CD14-positive monocyte (primary cell): ENCODE results near the gene SRMS. TPM values are rescaled to one million over a fixed set of nuclear protein-coding genes. Genes with fewer than 3 reads are reported as not detected.

Experiments used
- DNase-seq, 3 donors: peaks; one replicate each; pipeline ENCODE4 v3.0.0-alpha.2; 2011 to 2022
- H2AFZ ChIP-seq: 2 replicates; pipeline ENCODE4 v1.6.0; 2012; ENCODE audit warnings: mild to moderate bottlenecking, low read depth, low read length, inconsistent platforms; ENCODE audit not compliant: insufficient read depth, poor library complexity, severe bottlenecking
- H3K27ac ChIP-seq, 2 donors: 1 replicate in 1 of 2; 2 replicates in 1 of 2; pipeline ENCODE4 v1.5.1; 2012 to 2013; ENCODE audit warnings: low read length in 2 of 2, control low read depth in 1 of 2, inconsistent platforms in 1 of 2, low read depth in 1 of 2, mild to moderate bottlenecking in 1 of 2
- H3K27me3 ChIP-seq, 2 donors: one replicate each; pipeline versions ENCODE4 v1.6.0 to v1.6.1; 2011 to 2013; ENCODE audit warnings: low read length in 2 of 2; ENCODE audit not compliant: control insufficient read depth in 2 of 2, insufficient read depth in 2 of 2
- H3K36me3 ChIP-seq, 2 donors: replicated peaks in 1 of 2; 1 replicate in 1 of 2; 2 replicates in 1 of 2; pipeline versions ENCODE4 v1.5.1 to v1.6.1; 2012 to 2013; ENCODE audit warnings: low read length in 2 of 2, control low read depth in 1 of 2, inconsistent platforms in 1 of 2, mild to moderate bottlenecking in 1 of 2; ENCODE audit not compliant: insufficient read depth in 2 of 2, control insufficient read depth in 1 of 2
- H3K4me1 ChIP-seq, 2 donors: 1 replicate in 1 of 2; 2 replicates in 1 of 2; pipeline versions ENCODE4 v1.5.1 to v1.6.1; 2012 to 2013; ENCODE audit warnings: low read length in 2 of 2, control low read depth in 1 of 2, inconsistent platforms in 1 of 2, mild to moderate bottlenecking in 1 of 2, moderate library complexity in 1 of 2; ENCODE audit not compliant: insufficient read depth in 2 of 2, control insufficient read depth in 1 of 2
- H3K4me2 ChIP-seq: replicated peaks from 2 replicates; pipeline ENCODE3; 2012; ENCODE audit warnings: low read length, moderate library complexity, mild to moderate bottlenecking; ENCODE audit not compliant: poor library complexity, severe bottlenecking; ENCODE audit errors: extremely low read depth
- H3K4me3 ChIP-seq, 3 experiments: fragments of 200-600 bp in 1 of 3; sonication (generic) in 1 of 3; replicated peaks in 1 of 3; 1 replicate in 2 of 3; 2 replicates in 1 of 3; pipeline ENCODE4 v1.5.1; 2011 to 2013; ENCODE audit warnings: low read length in 3 of 3, mild to moderate bottlenecking in 3 of 3, control low read depth in 2 of 3, low read depth in 2 of 3, inconsistent platforms in 1 of 3, moderate library complexity in 1 of 3
- H3K79me2 ChIP-seq: 2 replicates; pipeline ENCODE4 v1.6.0; 2012; ENCODE audit warnings: mild to moderate bottlenecking, control low read depth, inconsistent platforms, low read length, moderate library complexity; ENCODE audit not compliant: insufficient read depth
- H3K9ac ChIP-seq: 2 replicates; pipeline ENCODE4 v1.6.0; 2017; ENCODE audit warnings: low read length, mild to moderate bottlenecking; ENCODE audit not compliant: insufficient read depth, poor library complexity, severe bottlenecking
- H3K9me3 ChIP-seq, 2 donors: replicated peaks in 1 of 2; 1 replicate in 1 of 2; 2 replicates in 1 of 2; pipeline versions ENCODE4 v1.5.1 to v1.6.1; 2012 to 2013; ENCODE audit warnings: low read length in 2 of 2, control low read depth in 1 of 2; ENCODE audit not compliant: control insufficient read depth in 1 of 2, insufficient read depth in 1 of 2
- H4K20me1 ChIP-seq: 2 replicates; pipeline ENCODE4 v1.6.0; 2012; ENCODE audit warnings: mild to moderate bottlenecking, low read length, control low read depth, moderate library complexity; ENCODE audit not compliant: insufficient read depth
- H3K27ac Mint-ChIP-seq, 7 donors: one replicate each; pipeline ENCODE4 v1.8.0; 2020; ENCODE audit warnings: mild to moderate bottlenecking in 7 of 7, mixed read lengths in 7 of 7, moderate library complexity in 6 of 7, inconsistent platforms in 2 of 7
- H3K27me3 Mint-ChIP-seq, 3 donors: one replicate each; pipeline ENCODE4 v1.8.0; 2021 to 2022; ENCODE audit warnings: low read depth in 3 of 3, mild to moderate bottlenecking in 3 of 3, mixed read lengths in 3 of 3, moderate library complexity in 3 of 3, inconsistent platforms in 1 of 3
- H3K36me3 Mint-ChIP-seq, 2 donors: one replicate each; pipeline ENCODE4 v1.8.0; 2020; ENCODE audit warnings: mixed read lengths in 2 of 2, inconsistent platforms in 1 of 2, mild to moderate bottlenecking in 1 of 2
- H3K4me1 Mint-ChIP-seq: one replicate; pipeline ENCODE4 v1.8.0; 2020; ENCODE audit warnings: mild to moderate bottlenecking, mixed read lengths
- H3K4me3 Mint-ChIP-seq, 2 donors: one replicate each; pipeline ENCODE4 v1.8.0; 2020; ENCODE audit warnings: mild to moderate bottlenecking in 2 of 2, mixed read lengths in 2 of 2, moderate library complexity in 1 of 2
- H3K9me3 Mint-ChIP-seq, 7 donors: one replicate each; pipeline ENCODE4 v1.8.0; 2020 to 2022; ENCODE audit warnings: mixed read lengths in 7 of 7, mild to moderate bottlenecking in 6 of 7, moderate library complexity in 6 of 7, inconsistent platforms in 2 of 7
- WGBS: methylation state at CpG from one replicate; pipeline ENCODE4 v1.1.5; 2013; ENCODE audit warnings: missing lambda C conversion rate; ENCODE audit not compliant: insufficient coverage; 5-methylcytosine and 5-hydroxymethylcytosine counted together
- intact Hi-C, 2 donors: fragments of 100-400 bp; cut with micrococcal nuclease; formaldehyde crosslinking; loops; one replicate each; pipeline versions ENCODE4 v1.15.0 to v1.15.1; 2023
- polyA plus RNA-seq, 3 donors: library from polyadenylated mRNA; depleted of rRNA in 1 of 3; unstranded in 2 of 3; stranded (reverse) in 1 of 3; fragments of 300-500 nt in 2 of 3; fragments of >200 nt in 1 of 3; fragmentation: Illumina TruSeq in 2 of 3; gene quantifications; 1 replicate in 2 of 3; 2 replicates in 1 of 3; pipeline ENCODE4 v1.2.3, GENCODE V29; 2012 to 2021
- TF ChIP-seq, protein P1 (sequence below): fragments of 200-600 bp; IDR thresholded peaks from one replicate; pipeline ENCODE4 v1.8.0; 2022; ENCODE audit warnings: antibody characterized with exemption, mild to moderate bottlenecking

SRMS gene
- polyA plus RNA-seq, 3 donors, result not detected

DNA sequence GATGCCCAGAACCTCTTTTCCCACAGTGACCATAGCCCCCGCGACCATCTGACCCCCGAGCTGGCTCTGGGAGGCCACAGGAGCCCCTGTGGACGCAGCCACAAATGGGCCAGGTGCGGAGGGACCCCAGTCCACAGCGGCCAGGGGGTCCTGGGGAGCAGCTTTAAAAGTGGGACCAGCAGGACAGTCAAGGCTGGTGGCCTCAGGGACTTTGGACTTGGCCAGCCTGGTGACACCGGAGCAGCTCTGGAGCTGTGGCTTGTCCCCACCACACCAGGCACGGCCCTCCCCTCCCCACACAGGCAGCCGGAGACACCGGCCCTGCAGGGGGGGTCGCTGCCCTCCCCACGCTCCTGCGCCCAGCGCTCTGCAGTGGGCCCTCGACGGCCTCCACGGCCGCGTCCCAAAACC, 9.9 kb upstream of the SRMS start:
- Mint-ChIP-seq H3K4me1 (peaks cover 10% of the 10 kb centered on the region), H3K27ac (peak overlapping the region in 1 of 7 donors; percentile 30), H3K36me3 (peaks cover 23 to 39% of the 10 kb centered on the region in 2 donors), H3K27me3 (peaks cover 22 to 75% (median 53%) of the 10 kb centered on the region in 3 donors), H3K4me3 (no peak overlapping the region), H3K9me3 (peaks cover 4 to 19% (median 6%) of the 10 kb centered on the region in 7 donors)
- H3K4me2 ChIP-seq, result no peak overlapping the region
- H3K36me3 ChIP-seq, result peaks cover 22 to 29% of the 10 kb centered on the region in 2 donors
- 98% methylated on average over 16 of the region's 19 CpGs for WGBS
- H3K9ac ChIP-seq, result no peak overlapping the region
- H2AFZ ChIP-seq, result no peak overlapping the region
- no peak for DNase-seq
- no peaks in the 10 kb centered on the region for H3K79me2 ChIP-seq
- TF ChIP-seq, protein P1, sequence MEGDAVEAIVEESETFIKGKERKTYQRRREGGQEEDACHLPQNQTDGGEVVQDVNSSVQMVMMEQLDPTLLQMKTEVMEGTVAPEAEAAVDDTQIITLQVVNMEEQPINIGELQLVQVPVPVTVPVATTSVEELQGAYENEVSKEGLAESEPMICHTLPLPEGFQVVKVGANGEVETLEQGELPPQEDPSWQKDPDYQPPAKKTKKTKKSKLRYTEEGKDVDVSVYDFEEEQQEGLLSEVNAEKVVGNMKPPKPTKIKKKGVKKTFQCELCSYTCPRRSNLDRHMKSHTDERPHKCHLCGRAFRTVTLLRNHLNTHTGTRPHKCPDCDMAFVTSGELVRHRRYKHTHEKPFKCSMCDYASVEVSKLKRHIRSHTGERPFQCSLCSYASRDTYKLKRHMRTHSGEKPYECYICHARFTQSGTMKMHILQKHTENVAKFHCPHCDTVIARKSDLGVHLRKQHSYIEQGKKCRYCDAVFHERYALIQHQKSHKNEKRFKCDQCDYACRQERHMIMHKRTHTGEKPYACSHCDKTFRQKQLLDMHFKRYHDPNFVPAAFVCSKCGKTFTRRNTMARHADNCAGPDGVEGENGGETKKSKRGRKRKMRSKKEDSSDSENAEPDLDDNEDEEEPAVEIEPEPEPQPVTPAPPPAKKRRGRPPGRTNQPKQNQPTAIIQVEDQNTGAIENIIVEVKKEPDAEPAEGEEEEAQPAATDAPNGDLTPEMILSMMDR, result no peak
- intact Hi-C loops, result no loop called here
- peaks cover 2 to 63% of the 10 kb centered on the region in 2 donors for H3K27me3 ChIP-seq
- peaks cover 15 to 18% of the 10 kb centered on the region in 2 donors for H3K4me1 ChIP-seq
- no peak overlapping the region for H3K27ac ChIP-seq
- peaks cover 68% of the 10 kb centered on the region for H4K20me1 ChIP-seq
- no peak overlapping the region for H3K4me3 ChIP-seq
- H3K9me3 ChIP-seq, result peaks cover 0 to 7% of the 10 kb centered on the region in 2 donors

- peaks cover 2 to 66% of the 10 kb centered on the region in 2 donors for H3K27me3 ChIP-seq
- H4K20me1 ChIP-seq, result peaks cover 63% of the 10 kb centered on the region
- no peak overlapping the region for H3K4me2 ChIP-seq
- peak overlapping the region in 1 of 2 donors; percentile 35 for H3K4me3 Mint-ChIP-seq
- intact Hi-C loops, result no loop called here
- WGBS, result 89% methylated on average over 19 of the region's 23 CpGs
- no peak overlapping the region for H3K4me3 ChIP-seq
- H3K4me1 ChIP-seq, result peaks cover 15 to 22% of the 10 kb centered on the region in 2 donors
- TF ChIP-seq, protein P1, result no peak
- no peak overlapping the region for H3K27ac Mint-ChIP-seq
- H3K9ac ChIP-seq, result no peak overlapping the region
- H3K27me3 Mint-ChIP-seq, result peaks cover 27 to 75% (median 58%) of the 10 kb centered on the region in 3 donors
- DNase-seq, result no peak
- no peak overlapping the region for H2AFZ ChIP-seq
- peaks cover 23 to 34% of the 10 kb centered on the region in 2 donors for H3K36me3 Mint-ChIP-seq
- peaks cover 0 to 7% of the 10 kb centered on the region in 2 donors for H3K9me3 ChIP-seq
- no peaks in the 10 kb centered on the region for H3K79me2 ChIP-seq
- H3K36me3 ChIP-seq, result peaks cover 22 to 24% of the 10 kb centered on the region in 2 donors
- peaks cover 4 to 22% (median 6%) of the 10 kb centered on the region in 7 donors for H3K9me3 Mint-ChIP-seq
- peaks cover 10% of the 10 kb centered on the region for H3K4me1 Mint-ChIP-seq
- no peak overlapping the region for H3K27ac ChIP-seq
Observed at GRCh38 chr20:63556873-63557478, 9.4 kb upstream of the SRMS start.
